Stimulated activated CD8-positive, alpha-beta memory T cell treated with anti-CD3 and anti-CD28 coated beads, Interleukin-12 subunit alpha, Interleukin-12 subunit beta, amount 100 ng/mL, for 1 hour (primary cell): ENCODE measurements around the gene PHF3.

ENCODE experiments used
- DNase-seq: peaks from one replicate; pipeline ENCODE4 v3.0.0-alpha.2; 2020; ENCODE audit warnings: low read depth

PHF3 gene

GRCh38 chr6:63649269-63649668, 13.7 kb downstream of the PHF3 start:
- no peak for DNase-seq

DNA sequence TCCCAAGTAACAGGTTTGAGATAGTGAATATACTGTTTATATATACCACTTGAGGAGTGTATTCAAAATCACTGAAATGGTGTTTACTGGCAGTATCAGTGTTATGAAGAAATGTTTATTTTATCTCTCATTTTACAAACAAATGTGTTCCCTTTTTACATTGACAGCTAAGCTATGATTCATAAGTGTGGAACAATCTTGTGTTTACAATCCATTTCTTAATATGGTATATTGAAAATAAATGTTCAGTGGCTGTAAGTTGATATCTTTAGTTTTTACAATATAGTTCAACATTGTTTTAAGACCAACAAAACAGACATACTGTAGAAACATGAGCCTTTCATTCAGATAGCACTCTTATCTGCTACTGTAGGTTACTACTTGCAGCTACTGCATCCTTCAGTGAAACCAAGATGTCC, 14.3 kb downstream of the PHF3 start:
- no peak for DNase-seq

GRCh38 chr6:63652980-63653379, 17.4 kb downstream of the PHF3 start:
- DNase-seq, result no peak

DNA sequence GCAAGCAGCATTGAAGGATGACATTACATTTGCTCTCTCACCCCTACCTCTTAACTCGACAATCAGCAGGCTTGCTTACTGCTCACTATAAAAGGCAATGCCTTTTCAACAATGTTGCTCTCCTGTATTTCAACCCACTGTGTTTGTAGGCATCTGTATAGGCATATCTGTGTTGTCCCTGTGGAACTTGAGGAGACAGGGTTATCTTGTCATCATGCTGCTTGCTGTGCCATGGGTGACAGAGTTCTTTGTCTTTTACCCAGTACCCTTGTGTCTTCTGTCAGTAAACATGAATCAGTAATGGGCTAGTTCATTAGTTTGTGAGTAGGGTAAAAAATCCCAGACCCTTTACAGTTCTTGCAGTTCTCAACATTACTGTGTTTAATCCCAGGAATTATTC, 25.2 kb downstream of the PHF3 start:
- no peak for DNase-seq

DNA sequence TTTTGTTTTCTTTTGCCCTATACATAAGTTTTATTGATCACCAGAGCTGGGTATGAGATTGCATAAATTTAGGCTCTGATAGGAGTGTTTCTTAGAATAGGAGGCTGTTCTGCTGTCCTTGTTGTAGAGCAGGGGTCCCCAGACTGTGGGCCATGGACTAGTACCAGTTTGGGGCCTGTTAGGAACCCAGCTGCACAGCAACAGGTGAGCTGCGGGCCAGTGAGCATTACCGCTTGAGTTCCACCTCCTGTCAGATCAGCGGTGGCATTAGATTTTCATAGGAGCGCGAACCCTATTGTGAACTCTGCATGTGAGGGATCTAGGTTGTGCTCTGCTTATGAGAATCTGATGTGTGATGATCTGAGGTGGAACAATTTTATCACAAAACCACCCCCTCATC, 26.2 kb downstream of the PHF3 start:
- no peak for DNase-seq

DNA sequence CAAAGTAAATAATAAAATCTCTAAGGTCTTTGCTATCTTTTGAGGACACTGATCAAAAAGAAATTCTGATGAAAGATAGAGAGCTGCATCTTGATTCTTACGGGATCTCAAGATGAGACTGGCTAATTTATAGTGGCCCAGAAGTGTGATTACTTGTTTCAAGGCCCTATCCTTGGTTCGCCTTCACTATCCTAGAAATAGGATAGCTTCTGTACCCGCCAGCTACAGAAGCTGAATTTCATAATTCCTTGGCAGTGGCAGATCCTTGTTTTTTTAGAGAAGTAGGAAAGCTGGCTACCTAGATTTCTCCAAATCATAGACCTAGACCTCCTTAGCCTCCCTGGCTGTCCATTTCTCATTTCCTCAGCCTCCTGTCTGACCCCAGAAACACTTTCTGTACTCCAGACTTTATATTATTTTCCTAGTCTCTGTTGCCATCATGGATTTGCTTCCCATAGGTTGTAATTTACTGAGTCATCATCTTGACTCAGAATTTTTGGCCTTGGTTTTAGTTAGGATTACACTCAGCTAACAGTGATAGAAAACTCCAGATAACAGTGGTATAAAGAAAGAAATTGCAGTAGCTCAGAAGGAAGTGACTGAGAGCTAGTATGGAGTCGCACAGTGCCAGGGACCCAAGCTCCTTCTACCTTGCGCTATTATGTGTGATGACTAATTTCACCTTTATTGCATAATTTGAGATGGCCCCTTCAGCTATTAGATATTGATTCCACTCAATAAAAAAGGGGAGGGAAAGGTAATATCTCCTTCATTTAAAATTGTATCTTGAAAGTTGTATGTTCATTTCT, 27.7 kb downstream of the PHF3 start:
- DNase-seq, result no peak

GRCh38 chr6:63663956-63664281, 28.3 kb downstream of the PHF3 start:
- DNase-seq, result no peak

DNA sequence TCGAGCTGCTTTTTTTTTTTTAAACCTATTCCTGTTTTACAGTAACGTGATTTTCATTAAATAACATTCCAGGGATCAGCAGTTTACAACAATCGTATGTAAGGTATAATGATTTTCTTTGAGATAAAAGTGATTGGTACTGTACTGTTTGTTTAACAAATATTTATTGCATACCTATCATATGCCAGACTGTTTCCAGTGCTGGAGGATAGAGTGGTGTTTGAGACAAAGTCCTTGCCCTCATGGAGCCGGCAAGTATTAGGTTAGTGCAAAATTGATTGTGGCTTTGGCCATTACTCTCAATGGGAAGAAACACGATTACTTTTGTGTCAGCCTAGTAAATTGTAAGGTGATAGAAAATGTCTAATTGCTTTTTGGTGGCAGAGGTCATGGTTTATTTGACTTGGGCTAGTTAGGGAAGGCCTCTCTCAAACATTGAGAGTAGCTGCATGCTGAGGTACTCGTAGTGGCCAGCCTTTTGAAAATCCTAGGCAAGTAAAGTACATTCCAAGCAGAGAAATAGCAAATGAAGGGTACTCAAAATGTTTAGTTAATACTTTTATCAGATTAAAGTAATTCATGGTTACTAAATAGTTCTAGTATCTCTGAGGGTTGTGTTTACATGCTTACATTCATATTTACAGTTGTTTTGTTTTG, 35.6 kb downstream of the PHF3 start:
- no peak for DNase-seq

- DNase-seq, result no peak
Measured at GRCh38 chr6:63672582-63673129, 37.1 kb downstream of the PHF3 start.

- no peak for DNase-seq
Measured at GRCh38 chr6:63673692-63674091, 38.1 kb downstream of the PHF3 start.

GRCh38 chr6:63674635-63675034, 39.0 kb downstream of the PHF3 start:
- no peak for DNase-seq

- no peak for DNase-seq
Measured at GRCh38 chr6:63675138-63675537, 39.5 kb downstream of the PHF3 start.

DNA sequence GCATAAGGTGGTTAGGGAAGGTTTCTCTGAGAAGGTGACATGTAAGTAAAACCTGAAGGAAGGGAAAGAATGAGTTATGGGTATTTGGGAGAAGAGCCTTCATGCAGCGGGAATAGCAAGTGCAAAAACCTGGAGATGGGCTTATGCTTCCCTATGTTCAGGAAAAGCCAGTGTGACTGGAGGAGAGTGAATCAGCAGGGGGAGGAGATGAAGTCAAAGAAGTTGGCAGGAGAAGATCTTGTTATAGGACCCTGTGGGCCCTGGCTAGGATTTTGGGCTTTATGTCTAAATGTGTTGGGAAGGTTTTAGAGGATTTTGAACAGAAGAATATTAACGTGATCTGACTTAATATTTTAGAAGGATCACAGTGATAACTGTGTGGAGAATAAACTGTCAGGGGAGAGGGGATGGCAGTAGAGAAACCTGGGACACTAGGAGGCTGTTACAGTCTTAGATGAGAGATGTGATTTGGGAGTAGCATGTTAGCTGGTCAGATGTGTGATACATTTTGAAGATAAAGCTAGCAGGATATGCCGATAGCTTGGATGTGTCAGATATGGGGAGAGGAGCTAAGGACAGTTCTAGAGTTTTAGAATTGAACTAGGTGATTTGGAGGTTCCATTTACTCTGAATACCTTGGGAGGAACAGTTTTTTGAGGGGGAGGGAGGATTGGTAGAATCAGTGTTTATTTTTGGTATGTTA, 41.0 kb downstream of the PHF3 start:
- no peak for DNase-seq

DNA sequence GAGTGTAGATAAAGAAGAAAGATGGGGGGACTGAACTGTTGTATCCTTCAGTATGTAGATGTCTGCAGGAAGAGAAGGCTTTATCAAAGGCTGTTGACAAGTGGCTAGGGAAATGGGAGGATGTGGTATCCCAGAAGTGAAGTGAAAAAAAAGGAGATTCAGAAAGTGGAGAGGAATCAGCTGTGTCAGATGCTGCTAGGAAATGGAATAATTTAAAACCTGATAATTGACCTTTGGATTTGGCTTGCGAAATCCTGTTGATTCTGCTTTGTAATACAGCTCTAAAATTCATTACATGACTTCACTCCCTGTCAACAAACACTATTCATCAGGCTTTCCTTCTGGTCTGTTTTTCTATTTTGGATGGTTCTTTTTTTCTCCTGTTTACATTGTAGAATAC, 41.7 kb downstream of the PHF3 start:
- no peak for DNase-seq

GRCh38 chr6:63683071-63683603, 47.5 kb downstream of the PHF3 start:
- DNase-seq, result no peak

GRCh38 chr6:63685446-63686379, 50.1 kb downstream of the PHF3 start:
- DNase-seq, result no peak

DNA sequence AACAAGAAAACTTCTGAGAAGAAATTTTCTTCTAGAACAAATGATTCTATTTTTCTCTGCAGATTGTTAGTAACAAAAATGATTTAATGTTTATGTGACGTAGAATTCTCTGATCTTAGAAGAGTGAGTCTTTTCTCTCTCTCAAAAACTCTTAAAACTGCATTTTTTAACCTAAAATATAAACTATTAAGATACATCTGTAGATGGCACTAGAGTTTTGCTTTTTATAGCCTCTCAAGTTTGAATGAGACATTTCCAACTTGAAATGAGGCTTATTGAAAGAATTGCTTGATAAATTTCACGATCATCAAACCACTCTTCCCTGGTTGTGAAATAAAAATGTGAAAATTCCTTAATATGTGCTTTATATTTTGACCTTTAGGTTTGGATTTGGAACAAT, 53.8 kb downstream of the PHF3 start:
- DNase-seq, result no peak

GRCh38 chr6:63690221-63690620, 54.6 kb downstream of the PHF3 start:
- DNase-seq, result no peak

DNA sequence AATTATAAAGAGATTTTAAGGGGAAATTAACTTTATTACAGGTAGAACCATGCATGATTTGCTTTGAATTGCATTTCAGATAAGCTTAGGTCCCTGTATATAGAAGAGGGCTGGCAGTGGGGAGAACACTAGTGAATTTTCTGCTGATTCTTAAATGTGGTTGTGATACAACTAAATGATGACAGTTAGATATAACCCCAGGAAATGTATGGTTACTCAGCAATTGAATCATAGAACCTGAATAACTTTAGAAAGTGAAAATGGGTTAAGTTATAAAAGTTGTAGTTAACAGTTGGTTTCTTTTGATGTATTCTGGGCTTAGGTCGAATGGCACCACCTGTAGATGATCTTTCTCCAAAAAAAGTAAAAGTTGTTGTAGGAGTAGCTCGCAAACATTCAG, 70.1 kb downstream of the PHF3 start:
- DNase-seq, result no peak

GRCh38 chr6:63706630-63707029, 71.0 kb downstream of the PHF3 start:
- no peak for DNase-seq

DNA sequence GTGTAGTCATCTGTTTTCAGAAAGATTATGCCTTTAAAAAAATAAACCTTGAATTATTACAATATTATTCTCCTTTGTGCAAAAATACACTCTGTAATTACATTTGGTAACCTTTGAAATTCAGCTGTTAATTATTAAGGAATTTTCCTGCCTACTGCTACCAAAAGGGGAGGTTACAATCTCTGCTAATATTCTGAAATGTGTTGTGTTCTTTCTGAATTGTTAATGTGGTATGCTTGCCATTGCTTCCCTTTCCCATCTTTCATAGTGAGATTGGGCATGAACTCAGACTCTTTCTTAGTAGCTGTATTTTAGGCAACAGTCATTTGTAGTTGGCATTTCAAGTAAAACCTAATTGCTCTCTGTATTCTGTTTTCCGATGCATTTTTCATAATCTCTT, 73.0 kb downstream of the PHF3 start:
- no peak for DNase-seq

- no peak for DNase-seq
Measured at GRCh38 chr6:63709148-63709547, 73.5 kb downstream of the PHF3 start.
